K562 (cell line): ENCODE measurements around the gene PIGV.
"Not testable (repeated sequence)": the region's sequence is repeated elsewhere in the genome, so short reads cannot be mapped to it uniquely, and the experiment has no call there.

Source experiments
- CCAR2 ChIP-seq: fragments of 200-400 bp; formaldehyde crosslinking; IDR thresholded peaks from 2 replicates; pipeline ENCODE4 v1.6.1; 2017; ENCODE audit warnings: mild to moderate bottlenecking, low read depth, low read length
- HDGF ChIP-seq: fragments of 450-650 bp; IDR thresholded peaks from 2 replicates; pipeline ENCODE4 v1.6.1; 2016
- TF ChIP-seq, protein P1 (sequence below), 3 experiments: fragments of 200-800 bp in 1 of 3; fragments of 250-450 bp in 1 of 3; fragments of 450-650 bp in 1 of 3; sonication (Bioruptor Pico) in 1 of 3; sonication (Bioruptor generic) in 1 of 3; formaldehyde crosslinking in 1 of 3; IDR thresholded peaks; 2 replicates each; pipeline versions ENCODE4 v1.6.1 to v1.8.0; 2016 to 2022; ENCODE audit warnings: mild to moderate bottlenecking in 2 of 3, missing genetic modification characterization in 2 of 3, missing compliant biosample characterization in 1 of 3, moderate library complexity in 1 of 3
- TF ChIP-seq, protein P2 (sequence below), 2 experiments: fragments of 450-650 bp; formaldehyde crosslinking in 1 of 2; IDR thresholded peaks; 2 replicates each; pipeline versions ENCODE4 v1.4.0 to v1.6.1; 2014 to 2020; ENCODE audit warnings: mild to moderate bottlenecking in 2 of 2, borderline replicate concordance in 1 of 2, low read depth in 1 of 2

DNA sequence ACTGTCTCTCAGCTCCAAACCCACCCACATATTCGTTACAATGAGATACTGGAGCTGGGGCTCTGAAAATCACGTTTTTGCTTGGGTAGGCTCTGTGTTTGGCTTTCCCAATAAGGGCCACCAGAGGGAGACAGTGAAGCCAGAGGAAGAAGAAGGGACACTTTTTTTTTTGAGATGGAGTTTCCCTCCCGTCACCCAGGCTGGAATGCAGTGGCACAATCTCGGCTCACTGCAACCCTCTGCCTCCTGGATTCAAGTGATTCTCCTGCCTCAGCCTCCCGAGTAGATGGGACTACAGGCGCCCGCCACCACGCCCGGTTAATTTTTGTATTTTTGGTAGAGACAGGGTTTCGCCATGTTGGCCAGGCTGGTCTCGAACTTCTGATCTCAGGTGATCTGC is 22.4 kb downstream of the PIGV start:
- TF ChIP-seq, protein P1, sequence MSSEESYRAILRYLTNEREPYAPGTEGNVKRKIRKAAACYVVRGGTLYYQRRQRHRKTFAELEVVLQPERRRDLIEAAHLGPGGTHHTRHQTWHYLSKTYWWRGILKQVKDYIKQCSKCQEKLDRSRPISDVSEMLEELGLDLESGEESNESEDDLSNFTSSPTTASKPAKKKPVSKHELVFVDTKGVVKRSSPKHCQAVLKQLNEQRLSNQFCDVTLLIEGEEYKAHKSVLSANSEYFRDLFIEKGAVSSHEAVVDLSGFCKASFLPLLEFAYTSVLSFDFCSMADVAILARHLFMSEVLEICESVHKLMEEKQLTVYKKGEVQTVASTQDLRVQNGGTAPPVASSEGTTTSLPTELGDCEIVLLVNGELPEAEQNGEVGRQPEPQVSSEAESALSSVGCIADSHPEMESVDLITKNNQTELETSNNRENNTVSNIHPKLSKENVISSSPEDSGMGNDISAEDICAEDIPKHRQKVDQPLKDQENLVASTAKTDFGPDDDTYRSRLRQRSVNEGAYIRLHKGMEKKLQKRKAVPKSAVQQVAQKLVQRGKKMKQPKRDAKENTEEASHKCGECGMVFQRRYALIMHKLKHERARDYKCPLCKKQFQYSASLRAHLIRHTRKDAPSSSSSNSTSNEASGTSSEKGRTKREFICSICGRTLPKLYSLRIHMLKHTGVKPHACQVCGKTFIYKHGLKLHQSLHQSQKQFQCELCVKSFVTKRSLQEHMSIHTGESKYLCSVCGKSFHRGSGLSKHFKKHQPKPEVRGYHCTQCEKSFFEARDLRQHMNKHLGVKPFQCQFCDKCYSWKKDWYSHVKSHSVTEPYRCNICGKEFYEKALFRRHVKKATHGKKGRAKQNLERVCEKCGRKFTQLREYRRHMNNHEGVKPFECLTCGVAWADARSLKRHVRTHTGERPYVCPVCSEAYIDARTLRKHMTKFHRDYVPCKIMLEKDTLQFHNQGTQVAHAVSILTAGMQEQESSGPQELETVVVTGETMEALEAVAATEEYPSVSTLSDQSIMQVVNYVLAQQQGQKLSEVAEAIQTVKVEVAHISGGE (CRISPR knock-in tag; IDR thresholded peaks at IDR 0.05) = not testable (repeated sequence)
- TF ChIP-seq CCAR2 = not testable (repeated sequence)
- TF ChIP-seq, protein P2, sequence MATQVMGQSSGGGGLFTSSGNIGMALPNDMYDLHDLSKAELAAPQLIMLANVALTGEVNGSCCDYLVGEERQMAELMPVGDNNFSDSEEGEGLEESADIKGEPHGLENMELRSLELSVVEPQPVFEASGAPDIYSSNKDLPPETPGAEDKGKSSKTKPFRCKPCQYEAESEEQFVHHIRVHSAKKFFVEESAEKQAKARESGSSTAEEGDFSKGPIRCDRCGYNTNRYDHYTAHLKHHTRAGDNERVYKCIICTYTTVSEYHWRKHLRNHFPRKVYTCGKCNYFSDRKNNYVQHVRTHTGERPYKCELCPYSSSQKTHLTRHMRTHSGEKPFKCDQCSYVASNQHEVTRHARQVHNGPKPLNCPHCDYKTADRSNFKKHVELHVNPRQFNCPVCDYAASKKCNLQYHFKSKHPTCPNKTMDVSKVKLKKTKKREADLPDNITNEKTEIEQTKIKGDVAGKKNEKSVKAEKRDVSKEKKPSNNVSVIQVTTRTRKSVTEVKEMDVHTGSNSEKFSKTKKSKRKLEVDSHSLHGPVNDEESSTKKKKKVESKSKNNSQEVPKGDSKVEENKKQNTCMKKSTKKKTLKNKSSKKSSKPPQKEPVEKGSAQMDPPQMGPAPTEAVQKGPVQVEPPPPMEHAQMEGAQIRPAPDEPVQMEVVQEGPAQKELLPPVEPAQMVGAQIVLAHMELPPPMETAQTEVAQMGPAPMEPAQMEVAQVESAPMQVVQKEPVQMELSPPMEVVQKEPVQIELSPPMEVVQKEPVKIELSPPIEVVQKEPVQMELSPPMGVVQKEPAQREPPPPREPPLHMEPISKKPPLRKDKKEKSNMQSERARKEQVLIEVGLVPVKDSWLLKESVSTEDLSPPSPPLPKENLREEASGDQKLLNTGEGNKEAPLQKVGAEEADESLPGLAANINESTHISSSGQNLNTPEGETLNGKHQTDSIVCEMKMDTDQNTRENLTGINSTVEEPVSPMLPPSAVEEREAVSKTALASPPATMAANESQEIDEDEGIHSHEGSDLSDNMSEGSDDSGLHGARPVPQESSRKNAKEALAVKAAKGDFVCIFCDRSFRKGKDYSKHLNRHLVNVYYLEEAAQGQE (IDR thresholded peaks at IDR 0.05; ENCODE audit: borderline replicate concordance) = peak; percentile 45; the same call in 1 of the 2 replicates
- TF ChIP-seq, protein P2 (CRISPR knock-in tag; IDR thresholded peaks at IDR 0.05; ENCODE audit: low read depth) = not testable (repeated sequence)
- 0 out of 2 replicates have a peak, but pooled peaks have one; percentile 20 for TF ChIP-seq HDGF
